ENCODE data around the gene IPP. TPM values are rescaled to one million over a fixed set of nuclear protein-coding genes. Genes with fewer than 3 reads are reported as not detected.

The IPP gene
- total RNA-seq, 4 donors from 2014 or later = 12.8 to 36.4 (median 15.8) TPM

DNA sequence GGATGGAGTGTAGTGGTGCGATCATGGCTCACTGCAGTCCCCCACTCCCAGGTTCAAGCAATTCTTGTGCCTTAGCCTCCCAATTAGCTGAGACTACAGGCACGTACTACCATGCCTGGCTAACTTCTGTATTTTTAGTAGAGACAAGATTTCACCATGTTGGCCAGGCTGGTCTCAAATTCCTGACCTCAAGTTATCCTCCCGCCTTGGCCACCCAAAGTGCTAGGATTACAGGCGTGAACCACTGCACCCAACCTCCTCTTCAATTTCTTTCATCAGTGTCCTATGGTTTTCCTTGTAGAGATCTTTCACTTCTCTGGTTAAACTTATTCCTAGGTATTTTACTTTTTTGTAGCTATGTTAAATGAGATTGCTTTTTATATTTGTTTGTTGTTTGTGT lies 42.3 kb upstream of the IPP start:
- Histone ChIP-seq H3K4me3 (no peak overlapping the region), H3K4me1 (no peaks in the 10 kb centered on the region), H3K36me3 (no peaks in the 10 kb centered on the region), H3K27ac (no peak overlapping the region), H3K9me3 (no peaks in the 10 kb centered on the region), H3K27me3 (peaks cover 3% of the 10 kb centered on the region)
- intact Hi-C loops (cut with DNase I; ENCODE audit: low total_unique reads) (no loop called here), in situ Hi-C loops (cut with MboI; ENCODE audit: low pct_ligation_motif_present in 1 of 4, low pct_unique_long_range_greater_than_20kb in 1 of 4, low sequenced_read_pairs in 3 of 4) (no loop called here)
- 80 to 88% methylated on average over 1 to 4 of the region's 4 CpGs for WGBS, 2 donors (ENCODE audit: low coverage in 1 of 2)
- TF ChIP-seq, protein P1, sequence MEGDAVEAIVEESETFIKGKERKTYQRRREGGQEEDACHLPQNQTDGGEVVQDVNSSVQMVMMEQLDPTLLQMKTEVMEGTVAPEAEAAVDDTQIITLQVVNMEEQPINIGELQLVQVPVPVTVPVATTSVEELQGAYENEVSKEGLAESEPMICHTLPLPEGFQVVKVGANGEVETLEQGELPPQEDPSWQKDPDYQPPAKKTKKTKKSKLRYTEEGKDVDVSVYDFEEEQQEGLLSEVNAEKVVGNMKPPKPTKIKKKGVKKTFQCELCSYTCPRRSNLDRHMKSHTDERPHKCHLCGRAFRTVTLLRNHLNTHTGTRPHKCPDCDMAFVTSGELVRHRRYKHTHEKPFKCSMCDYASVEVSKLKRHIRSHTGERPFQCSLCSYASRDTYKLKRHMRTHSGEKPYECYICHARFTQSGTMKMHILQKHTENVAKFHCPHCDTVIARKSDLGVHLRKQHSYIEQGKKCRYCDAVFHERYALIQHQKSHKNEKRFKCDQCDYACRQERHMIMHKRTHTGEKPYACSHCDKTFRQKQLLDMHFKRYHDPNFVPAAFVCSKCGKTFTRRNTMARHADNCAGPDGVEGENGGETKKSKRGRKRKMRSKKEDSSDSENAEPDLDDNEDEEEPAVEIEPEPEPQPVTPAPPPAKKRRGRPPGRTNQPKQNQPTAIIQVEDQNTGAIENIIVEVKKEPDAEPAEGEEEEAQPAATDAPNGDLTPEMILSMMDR (IDR thresholded peaks at IDR 0.05) = no peak
- TF ChIP-seq EP300 (IDR thresholded peaks at IDR 0.05; ENCODE audit: low read depth) (no peak), POLR2AphosphoS5 (IDR thresholded peaks at IDR 0.05) (no peak), POLR2A (IDR thresholded peaks at IDR 0.05) (no peak)
- DNase-seq = no peak

- DNase-seq = no peak
- in situ Hi-C loops (cut with MboI; ENCODE audit: low pct_ligation_motif_present in 1 of 4, low pct_unique_long_range_greater_than_20kb in 1 of 4, low sequenced_read_pairs in 3 of 4) (no loop called here), intact Hi-C loops (cut with DNase I; ENCODE audit: low total_unique reads) (no loop called here)
- Histone ChIP-seq H3K27ac (no peak overlapping the region), H3K4me1 (no peaks in the 10 kb centered on the region), H3K4me3 (no peak overlapping the region), H3K9me3 (no peaks in the 10 kb centered on the region), H3K36me3 (no peaks in the 10 kb centered on the region), H3K27me3 (peaks cover 3% of the 10 kb centered on the region)
- TF ChIP-seq POLR2A (IDR thresholded peaks at IDR 0.05) = no peak
- TF ChIP-seq, protein P1 (IDR thresholded peaks at IDR 0.05) = no peak
- no peak for TF ChIP-seq POLR2AphosphoS5 (IDR thresholded peaks at IDR 0.05)
- TF ChIP-seq EP300 (IDR thresholded peaks at IDR 0.05; ENCODE audit: low read depth) = no peak
- WGBS, 2 donors (ENCODE audit: low coverage in 1 of 2) = 50 to 78% methylated on average over 1 to 2 of the region's 2 CpGs
Measured at GRCh38 chr1:45789601-45790000, 39.1 kb upstream of the IPP start.

DNA sequence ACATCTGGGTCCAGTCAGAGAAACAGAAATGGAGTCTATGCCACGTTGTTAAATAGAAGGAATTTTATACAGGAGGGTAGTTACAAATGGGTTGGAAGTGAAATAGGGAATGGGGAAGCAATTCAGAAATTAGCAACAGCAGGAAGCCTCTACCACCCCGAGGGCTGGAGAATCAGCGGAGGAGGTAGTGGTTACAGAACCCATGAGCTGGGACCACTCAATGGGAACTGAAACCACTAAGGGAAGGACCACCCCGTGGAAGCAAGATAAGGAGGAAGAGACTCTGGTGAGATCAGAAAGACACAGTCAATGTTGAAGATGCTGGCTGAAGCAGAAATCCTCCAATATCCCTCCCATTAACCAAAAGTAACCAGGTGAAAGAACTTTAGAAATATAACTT lies 37.5 kb upstream of the IPP start:
- no peak overlapping the region for H3K4me3 ChIP-seq
- H3K36me3 ChIP-seq = no peaks in the 10 kb centered on the region
- DNase-seq = no peak
- no peak overlapping the region for H3K27ac ChIP-seq
- intact Hi-C loops (cut with DNase I; ENCODE audit: low total_unique reads) = no loop called here
- no peaks in the 10 kb centered on the region for H3K9me3 ChIP-seq
- 49 to 63% methylated on average over 4 of the region's 4 CpGs for WGBS, 2 donors (ENCODE audit: low coverage in 1 of 2)
- no peaks in the 10 kb centered on the region for H3K27me3 ChIP-seq
- H3K4me1 ChIP-seq = no peaks in the 10 kb centered on the region
- TF ChIP-seq POLR2AphosphoS5 (IDR thresholded peaks at IDR 0.05) (no peak), POLR2A (IDR thresholded peaks at IDR 0.05) (no peak), EP300 (IDR thresholded peaks at IDR 0.05; ENCODE audit: low read depth) (no peak)
- TF ChIP-seq, protein P1 (IDR thresholded peaks at IDR 0.05) = no peak
- in situ Hi-C loops (cut with MboI; ENCODE audit: low pct_ligation_motif_present in 1 of 4, low pct_unique_long_range_greater_than_20kb in 1 of 4, low sequenced_read_pairs in 3 of 4) = no loop called here

DNA sequence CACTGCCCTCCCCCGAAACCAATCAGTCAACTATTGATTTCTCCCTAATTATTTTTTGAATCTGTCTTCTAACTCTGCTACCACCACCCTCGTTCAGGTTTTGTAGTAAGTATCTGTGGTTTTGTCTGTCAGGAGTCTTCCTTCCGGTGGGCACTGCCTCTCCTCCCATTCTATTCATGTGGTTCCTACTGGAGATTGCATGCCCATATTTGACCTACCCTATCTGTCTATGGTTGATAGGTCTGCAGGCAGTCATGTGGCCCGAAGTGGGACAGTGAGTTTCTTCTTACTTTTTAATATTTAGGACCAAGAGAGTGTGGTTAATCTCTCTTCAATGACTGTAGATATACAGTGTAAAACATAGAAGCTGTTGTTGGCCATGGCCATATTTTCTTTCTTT lies 35.1 kb upstream of the IPP start:
- no peaks in the 10 kb centered on the region for H3K4me1 ChIP-seq
- no peak for DNase-seq
- H3K27me3 ChIP-seq = no peaks in the 10 kb centered on the region
- 60 to 69% methylated on average over 3 to 4 of the region's 4 CpGs for WGBS, 2 donors (ENCODE audit: low coverage in 1 of 2)
- H3K9me3 ChIP-seq = no peaks in the 10 kb centered on the region
- no peak overlapping the region for H3K4me3 ChIP-seq
- H3K27ac ChIP-seq = no peak overlapping the region
- TF ChIP-seq POLR2A (IDR thresholded peaks at IDR 0.05) = no peak
- no peak for TF ChIP-seq EP300 (IDR thresholded peaks at IDR 0.05; ENCODE audit: low read depth)
- no peak for TF ChIP-seq POLR2AphosphoS5 (IDR thresholded peaks at IDR 0.05)
- TF ChIP-seq, protein P1 (IDR thresholded peaks at IDR 0.05) = no peak
- in situ Hi-C loops (cut with MboI; ENCODE audit: low pct_ligation_motif_present in 1 of 4, low pct_unique_long_range_greater_than_20kb in 1 of 4, low sequenced_read_pairs in 3 of 4) = no loop called here
- intact Hi-C loops (cut with DNase I; ENCODE audit: low total_unique reads) = no loop called here
- no peaks in the 10 kb centered on the region for H3K36me3 ChIP-seq
